ENCODE measurements around the gene CHCHD6. TPM values are rescaled to one million over a fixed set of nuclear protein-coding genes. Genes with fewer than 3 reads are reported as not detected.

CHCHD6 gene
- total RNA-seq, 2 experiments from 2014 or later, result 12.7 to 13.1 TPM

GRCh38 chr3:126926684-126927400 is 222.8 kb downstream of the CHCHD6 start:
- DNase-seq, result no peak
- H3K4me3 Mint-ChIP-seq, result no peak overlapping the region
- intact Hi-C loops (cut with micrococcal nuclease), result no loop called here
- no peaks in the 10 kb centered on the region for H3K9me3 Mint-ChIP-seq
- no peaks in the 10 kb centered on the region for H3K4me1 Mint-ChIP-seq (ENCODE audit: low read depth)
- ChIA-PET CTCF (no interaction called here), POLR2A (no interaction called here)
- no peaks in the 10 kb centered on the region for H3K27me3 Mint-ChIP-seq
- H3K27ac Mint-ChIP-seq, result no peak overlapping the region
- H3K36me3 Mint-ChIP-seq, result no peaks in the 10 kb centered on the region

- DNase-seq, result no peak
- POLR2A ChIA-PET, result no interaction called here
- H3K27me3 Mint-ChIP-seq, result no peaks in the 10 kb centered on the region
- intact Hi-C loops (cut with micrococcal nuclease), result no loop called here
- H3K4me1 Mint-ChIP-seq (ENCODE audit: low read depth), result no peaks in the 10 kb centered on the region
- no peaks in the 10 kb centered on the region for H3K36me3 Mint-ChIP-seq
- H3K4me3 Mint-ChIP-seq, result no peak overlapping the region
- no peaks in the 10 kb centered on the region for H3K9me3 Mint-ChIP-seq
- CTCF ChIA-PET, result no interaction called here
- H3K27ac Mint-ChIP-seq, result no peak overlapping the region
Measured at GRCh38 chr3:126927401-126927750, 223.3 kb downstream of the CHCHD6 start.

GRCh38 chr3:126927846-126928245 is 223.8 kb downstream of the CHCHD6 start:
- Mint-ChIP-seq H3K4me3 (no peak overlapping the region), H3K4me1 (ENCODE audit: low read depth) (no peaks in the 10 kb centered on the region), H3K27ac (no peak overlapping the region), H3K27me3 (no peaks in the 10 kb centered on the region), H3K36me3 (no peaks in the 10 kb centered on the region), H3K9me3 (no peaks in the 10 kb centered on the region)
- CTCF ChIA-PET, result no interaction called here
- POLR2A ChIA-PET, result no interaction called here
- intact Hi-C loops (cut with micrococcal nuclease), result no loop called here
- no peak for DNase-seq

- Mint-ChIP-seq H3K4me1 (ENCODE audit: low read depth) (no peaks in the 10 kb centered on the region), H3K36me3 (no peaks in the 10 kb centered on the region), H3K27ac (no peak overlapping the region), H3K27me3 (no peaks in the 10 kb centered on the region), H3K9me3 (no peaks in the 10 kb centered on the region), H3K4me3 (no peak overlapping the region)
- DNase-seq, result no peak
- ChIA-PET CTCF (no interaction called here), POLR2A (no interaction called here)
- intact Hi-C loops (cut with micrococcal nuclease), result no loop called here
Measured at GRCh38 chr3:126928921-126929474, 225.0 kb downstream of the CHCHD6 start.

- H3K4me1 Mint-ChIP-seq (ENCODE audit: low read depth), result no peaks in the 10 kb centered on the region
- intact Hi-C loops (cut with micrococcal nuclease), result no loop called here
- ChIA-PET POLR2A (no interaction called here), CTCF (no interaction called here)
- H3K9me3 Mint-ChIP-seq, result no peaks in the 10 kb centered on the region
- H3K27ac Mint-ChIP-seq, result no peak overlapping the region
- no peak for DNase-seq
- no peaks in the 10 kb centered on the region for H3K27me3 Mint-ChIP-seq
- H3K4me3 Mint-ChIP-seq, result no peak overlapping the region
- no peaks in the 10 kb centered on the region for H3K36me3 Mint-ChIP-seq
Measured at GRCh38 chr3:126930936-126931600, 227.0 kb downstream of the CHCHD6 start.

- CTCF ChIA-PET, result no interaction called here
- H3K27me3 Mint-ChIP-seq, result no peaks in the 10 kb centered on the region
- no peaks in the 10 kb centered on the region for H3K4me1 Mint-ChIP-seq (ENCODE audit: low read depth)
- no peaks in the 10 kb centered on the region for H3K36me3 Mint-ChIP-seq
- no peak overlapping the region for H3K4me3 Mint-ChIP-seq
- no peak overlapping the region for H3K27ac Mint-ChIP-seq
- intact Hi-C loops (cut with micrococcal nuclease), result no loop called here
- no peak for DNase-seq
- H3K9me3 Mint-ChIP-seq, result no peaks in the 10 kb centered on the region
- POLR2A ChIA-PET, result no interaction called here
Measured at GRCh38 chr3:126931806-126932187, 227.8 kb downstream of the CHCHD6 start.

- intact Hi-C loops (cut with micrococcal nuclease), result no loop called here
- Mint-ChIP-seq H3K36me3 (no peaks in the 10 kb centered on the region), H3K9me3 (no peaks in the 10 kb centered on the region), H3K4me1 (ENCODE audit: low read depth) (no peaks in the 10 kb centered on the region), H3K27ac (no peak overlapping the region), H3K27me3 (no peaks in the 10 kb centered on the region), H3K4me3 (no peak overlapping the region)
- ChIA-PET POLR2A (no interaction called here), CTCF (no interaction called here)
- no peak for DNase-seq
Measured at GRCh38 chr3:126932188-126932931, 228.3 kb downstream of the CHCHD6 start.

GRCh38 chr3:126934031-126934531 is 230.0 kb downstream of the CHCHD6 start:
- no peak for DNase-seq
- Mint-ChIP-seq H3K4me1 (ENCODE audit: low read depth) (no peaks in the 10 kb centered on the region), H3K4me3 (no peak overlapping the region), H3K9me3 (no peaks in the 10 kb centered on the region), H3K27me3 (no peaks in the 10 kb centered on the region), H3K36me3 (no peaks in the 10 kb centered on the region), H3K27ac (no peak overlapping the region)
- POLR2A ChIA-PET, result no interaction called here
- intact Hi-C loops (cut with micrococcal nuclease), result no loop called here
- CTCF ChIA-PET, result no interaction called here

- Mint-ChIP-seq H3K4me1 (ENCODE audit: low read depth) (no peaks in the 10 kb centered on the region), H3K27ac (no peak overlapping the region), H3K36me3 (no peaks in the 10 kb centered on the region), H3K9me3 (no peaks in the 10 kb centered on the region), H3K4me3 (no peak overlapping the region), H3K27me3 (no peaks in the 10 kb centered on the region)
- POLR2A ChIA-PET, result no interaction called here
- DNase-seq, result no peak
- CTCF ChIA-PET, result no interaction called here
- intact Hi-C loops (cut with micrococcal nuclease), result no loop called here
Measured at GRCh38 chr3:126934991-126935390, 231.0 kb downstream of the CHCHD6 start.

- intact Hi-C loops (cut with micrococcal nuclease), result no loop called here
- CTCF ChIA-PET, result no interaction called here
- POLR2A ChIA-PET, result no interaction called here
- no peaks in the 10 kb centered on the region for H3K4me1 Mint-ChIP-seq (ENCODE audit: low read depth)
- H3K9me3 Mint-ChIP-seq, result no peaks in the 10 kb centered on the region
- no peak overlapping the region for H3K27ac Mint-ChIP-seq
- H3K27me3 Mint-ChIP-seq, result no peaks in the 10 kb centered on the region
- no peaks in the 10 kb centered on the region for H3K36me3 Mint-ChIP-seq
- no peak for DNase-seq
- no peak overlapping the region for H3K4me3 Mint-ChIP-seq
Measured at GRCh38 chr3:126935756-126936509, 231.9 kb downstream of the CHCHD6 start.

- CTCF ChIA-PET, result interaction anchor here (0.7 kb wide), 1 partner anchor 59 kb away, joined by 3 read pairs; no protein-coding TSS in a partner anchor
- no peaks in the 10 kb centered on the region for H3K36me3 Mint-ChIP-seq
- H3K9me3 Mint-ChIP-seq, result no peaks in the 10 kb centered on the region
- no peak overlapping the region for H3K27ac Mint-ChIP-seq
- no peaks in the 10 kb centered on the region for H3K4me1 Mint-ChIP-seq (ENCODE audit: low read depth)
- POLR2A ChIA-PET, result no interaction called here
- DNase-seq, result no peak
- intact Hi-C loops (cut with micrococcal nuclease), result no loop called here
- H3K4me3 Mint-ChIP-seq, result no peak overlapping the region
- H3K27me3 Mint-ChIP-seq, result no peaks in the 10 kb centered on the region
Measured at GRCh38 chr3:126936853-126937425, 232.9 kb downstream of the CHCHD6 start.

- no peak overlapping the region for H3K27ac Mint-ChIP-seq
- no peaks in the 10 kb centered on the region for H3K4me1 Mint-ChIP-seq (ENCODE audit: low read depth)
- ChIA-PET POLR2A (no interaction called here), CTCF (interaction anchor here (0.7 kb wide), 1 partner anchor 58 kb away, joined by 3 read pairs; no protein-coding TSS in a partner anchor)
- no peak overlapping the region for H3K4me3 Mint-ChIP-seq
- intact Hi-C loops (cut with micrococcal nuclease), result no loop called here
- H3K36me3 Mint-ChIP-seq, result no peaks in the 10 kb centered on the region
- no peak for DNase-seq
- no peaks in the 10 kb centered on the region for H3K27me3 Mint-ChIP-seq
- H3K9me3 Mint-ChIP-seq, result no peaks in the 10 kb centered on the region
Measured at GRCh38 chr3:126937533-126937932, 233.5 kb downstream of the CHCHD6 start.
